AML-193 (cell line): ENCODE results near the gene LRRTM2.
"Not testable (repeated sequence)": the region's sequence is repeated elsewhere in the genome, so short reads cannot be mapped to it uniquely, and the experiment has no call there.

Source experiments
- DNase-seq, 2 experiments: peaks; one replicate each; lab custom pipeline; 2025; lab: John Stamatoyannopoulos, UW

LRRTM2 gene, protein sequence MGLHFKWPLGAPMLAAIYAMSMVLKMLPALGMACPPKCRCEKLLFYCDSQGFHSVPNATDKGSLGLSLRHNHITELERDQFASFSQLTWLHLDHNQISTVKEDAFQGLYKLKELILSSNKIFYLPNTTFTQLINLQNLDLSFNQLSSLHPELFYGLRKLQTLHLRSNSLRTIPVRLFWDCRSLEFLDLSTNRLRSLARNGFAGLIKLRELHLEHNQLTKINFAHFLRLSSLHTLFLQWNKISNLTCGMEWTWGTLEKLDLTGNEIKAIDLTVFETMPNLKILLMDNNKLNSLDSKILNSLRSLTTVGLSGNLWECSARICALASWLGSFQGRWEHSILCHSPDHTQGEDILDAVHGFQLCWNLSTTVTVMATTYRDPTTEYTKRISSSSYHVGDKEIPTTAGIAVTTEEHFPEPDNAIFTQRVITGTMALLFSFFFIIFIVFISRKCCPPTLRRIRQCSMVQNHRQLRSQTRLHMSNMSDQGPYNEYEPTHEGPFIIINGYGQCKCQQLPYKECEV

DNA sequence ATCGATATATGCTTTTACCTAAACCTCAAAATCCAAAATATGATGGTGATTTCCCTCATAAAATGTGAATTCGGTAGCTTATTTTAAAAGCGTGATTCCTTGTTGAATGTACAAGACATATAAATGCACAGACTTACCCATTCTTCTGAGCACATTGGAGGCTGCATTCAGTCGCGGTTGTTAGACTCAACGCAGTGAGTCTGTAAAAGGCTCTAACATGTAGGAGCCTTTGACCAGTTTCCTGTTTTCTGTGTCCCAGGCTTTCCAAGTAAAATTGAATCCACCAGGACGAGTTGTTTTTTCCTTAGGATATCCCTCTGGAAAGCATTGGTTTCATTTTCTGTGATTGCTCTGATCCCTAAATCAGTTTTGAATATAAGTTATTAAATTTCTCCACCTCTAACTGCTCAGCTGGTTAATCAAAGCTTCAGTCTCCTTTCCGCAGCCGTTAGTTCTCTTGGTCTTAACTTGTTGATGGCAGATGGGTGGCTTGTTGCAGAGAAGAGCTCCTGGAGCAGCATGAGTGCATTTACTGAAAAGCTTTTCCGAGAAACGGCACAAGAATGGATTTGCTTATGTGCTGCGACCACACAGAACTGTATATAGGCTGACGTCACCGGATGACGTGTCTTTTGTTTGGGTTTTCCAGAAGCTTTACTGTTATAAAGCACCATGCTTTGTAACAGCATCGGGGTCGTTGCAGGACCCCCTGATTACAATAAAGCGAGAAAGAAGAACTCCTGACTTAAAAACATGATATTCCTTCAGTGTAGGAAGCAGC, at the start of gene LRRTM2:
TSS of gene LRRTM2 (minus strand) at position 565 of the 781 bp plus-strand sequence. CDS start at position 141, 424 bp downstream.
- no peak for DNase-seq

DNA sequence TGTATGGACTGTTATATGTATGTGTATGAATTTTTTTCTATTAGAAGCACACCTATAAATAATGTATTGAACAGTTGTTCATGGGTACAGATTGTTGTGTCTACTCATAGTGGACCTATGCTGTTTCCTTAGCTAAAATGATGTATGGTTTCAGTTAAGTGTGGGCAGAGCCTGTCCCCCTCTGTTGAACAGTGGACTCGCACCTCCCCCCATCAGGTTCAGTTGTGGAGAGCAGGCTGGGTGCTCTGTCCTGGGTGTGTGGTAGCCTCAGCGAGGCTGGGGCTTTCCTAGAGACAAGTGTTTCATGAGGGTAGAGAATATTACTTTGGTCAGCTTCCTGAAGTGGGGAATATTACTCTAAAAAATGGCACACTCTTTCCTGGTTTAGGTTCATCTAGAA, 47.4 kb upstream of the LRRTM2 start:
- DNase-seq: no peak

DNA sequence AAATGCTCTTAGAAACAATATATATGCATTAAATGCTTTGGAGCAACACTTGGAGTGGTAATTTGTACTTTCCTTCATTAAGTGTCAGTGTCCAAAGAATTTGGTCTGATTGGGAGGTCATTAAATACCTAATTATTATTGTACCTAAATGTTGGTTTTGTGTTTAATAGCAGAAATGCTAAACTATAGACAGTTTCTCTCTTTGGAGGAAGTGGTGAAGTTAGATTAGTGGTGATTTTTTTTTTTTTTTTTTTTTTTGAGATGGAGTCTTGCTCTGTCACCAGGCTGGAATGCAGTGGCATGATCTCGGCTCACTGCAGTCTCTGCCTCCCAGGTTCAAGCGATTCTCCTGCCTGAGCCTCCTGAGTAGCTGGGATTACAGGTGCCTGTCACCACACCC, 46.2 kb upstream of the LRRTM2 start:
- DNase-seq: not testable (repeated sequence)

DNA sequence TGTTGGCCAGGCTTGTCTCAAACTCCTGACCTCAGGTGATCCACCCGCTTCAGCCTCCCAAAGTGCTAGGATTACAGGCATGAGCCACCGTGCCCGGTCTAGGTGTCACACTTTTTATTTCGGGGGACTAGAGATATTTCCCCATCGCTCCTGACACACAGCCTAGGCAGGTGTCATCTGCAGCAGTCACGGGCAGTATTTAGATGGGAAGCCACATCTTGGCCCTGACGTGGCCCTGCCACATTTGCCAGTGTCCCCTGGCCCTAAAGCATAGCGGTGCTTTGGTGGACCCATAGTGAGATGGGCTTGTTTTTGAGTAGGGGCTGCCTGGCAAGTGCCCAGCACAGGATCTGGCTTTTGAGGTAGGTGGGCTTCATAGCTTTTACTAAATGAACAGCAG, 45.0 kb upstream of the LRRTM2 start:
- DNase-seq: no peak

DNA sequence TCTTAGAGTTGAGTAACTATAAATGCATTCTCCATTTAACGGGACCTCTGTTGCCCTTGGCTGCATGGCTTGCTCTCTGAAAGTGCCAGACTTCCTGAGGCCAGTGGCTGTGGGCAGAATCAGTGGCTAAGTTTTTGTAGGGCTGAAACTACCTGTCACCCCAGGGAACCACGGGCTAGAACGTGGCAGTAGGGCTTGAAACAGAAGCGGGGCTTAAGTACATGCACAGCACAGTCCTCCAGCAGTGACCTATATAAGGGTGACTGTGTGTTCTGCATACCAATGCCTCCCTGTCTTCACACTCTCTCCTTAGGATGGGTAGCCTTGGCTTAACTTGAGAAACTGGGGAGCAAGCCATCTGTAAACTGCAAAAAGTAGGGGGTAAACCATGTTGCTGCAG, 43.6 kb upstream of the LRRTM2 start:
- no peak for DNase-seq

DNA sequence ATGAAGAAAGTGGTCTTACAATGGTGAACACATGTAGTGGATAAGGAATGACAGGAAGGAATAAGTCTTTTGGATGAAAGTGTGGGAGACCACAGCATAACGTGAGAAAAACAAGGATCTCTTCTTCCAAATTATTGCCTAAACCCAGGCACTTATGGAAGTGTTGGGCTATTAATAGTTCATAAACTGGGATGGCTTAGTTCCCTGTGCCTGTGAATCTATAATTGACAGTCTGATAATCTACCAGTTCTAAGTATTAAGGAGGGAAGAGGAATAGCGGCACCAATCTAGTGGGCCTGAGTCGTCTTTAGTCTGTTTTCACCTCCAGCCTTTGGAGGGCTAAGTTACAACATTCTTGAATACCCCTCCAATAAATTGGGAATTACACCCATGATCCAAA, 39.2 kb upstream of the LRRTM2 start:
- no peak for DNase-seq

DNA sequence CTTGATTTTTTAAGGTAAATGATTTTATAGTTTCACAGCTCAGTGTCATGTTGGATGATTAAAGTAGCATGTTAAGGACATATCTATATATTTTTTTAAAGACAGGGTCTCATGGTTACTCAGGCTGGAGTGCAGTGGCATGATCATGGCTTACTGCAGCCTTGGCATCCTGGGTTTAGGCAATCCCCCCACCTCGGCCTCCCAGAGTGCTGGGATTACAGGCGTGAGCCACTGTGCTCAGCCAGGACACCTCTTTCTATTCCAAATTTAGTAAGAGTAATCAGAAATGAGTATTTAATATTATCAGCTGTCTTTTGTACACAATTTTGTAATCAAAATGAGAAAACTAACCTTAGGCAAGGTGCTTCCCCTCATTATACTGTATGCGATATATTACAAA, 38.6 kb upstream of the LRRTM2 start:
- DNase-seq: no peak

DNA sequence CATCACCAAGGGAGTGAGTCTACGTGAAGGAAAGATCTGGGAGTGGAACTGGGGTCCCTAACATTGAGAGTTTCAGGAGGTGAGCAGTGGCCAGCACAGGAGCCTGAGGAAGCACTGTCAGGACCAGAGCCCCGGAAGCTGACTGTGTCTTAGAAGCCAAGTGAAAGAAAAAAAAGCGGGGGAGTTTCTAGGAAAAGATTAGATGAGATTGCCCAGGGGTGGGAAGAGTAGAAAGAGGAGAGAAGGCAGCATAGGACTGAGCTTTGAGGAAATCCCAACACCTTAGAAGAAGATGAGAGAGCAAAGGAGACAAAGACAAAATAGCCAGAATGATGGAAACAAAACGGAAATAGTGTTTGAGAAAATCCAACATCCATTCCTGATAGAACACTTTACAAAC, 37.0 kb upstream of the LRRTM2 start:
- DNase-seq: no peak

DNA sequence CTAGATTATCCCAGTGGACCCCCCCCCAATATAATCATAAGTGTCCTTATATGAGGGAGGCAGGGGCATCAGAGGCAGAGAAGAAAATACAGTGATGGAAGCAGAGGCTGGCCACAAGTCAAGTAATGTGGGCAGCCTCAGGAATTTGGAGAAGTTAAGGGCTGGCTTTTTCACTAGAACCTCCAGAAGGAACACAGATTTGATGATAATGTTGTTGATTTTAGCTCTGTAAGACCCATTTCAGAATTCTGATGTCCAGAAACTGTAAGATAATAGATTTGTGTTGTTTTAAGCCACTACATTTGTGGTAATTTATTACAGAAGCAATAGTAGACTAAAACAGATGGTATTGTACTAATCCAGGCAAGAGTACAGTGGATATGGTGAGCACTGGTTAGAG, 36.3 kb upstream of the LRRTM2 start:
- no peak for DNase-seq

DNA sequence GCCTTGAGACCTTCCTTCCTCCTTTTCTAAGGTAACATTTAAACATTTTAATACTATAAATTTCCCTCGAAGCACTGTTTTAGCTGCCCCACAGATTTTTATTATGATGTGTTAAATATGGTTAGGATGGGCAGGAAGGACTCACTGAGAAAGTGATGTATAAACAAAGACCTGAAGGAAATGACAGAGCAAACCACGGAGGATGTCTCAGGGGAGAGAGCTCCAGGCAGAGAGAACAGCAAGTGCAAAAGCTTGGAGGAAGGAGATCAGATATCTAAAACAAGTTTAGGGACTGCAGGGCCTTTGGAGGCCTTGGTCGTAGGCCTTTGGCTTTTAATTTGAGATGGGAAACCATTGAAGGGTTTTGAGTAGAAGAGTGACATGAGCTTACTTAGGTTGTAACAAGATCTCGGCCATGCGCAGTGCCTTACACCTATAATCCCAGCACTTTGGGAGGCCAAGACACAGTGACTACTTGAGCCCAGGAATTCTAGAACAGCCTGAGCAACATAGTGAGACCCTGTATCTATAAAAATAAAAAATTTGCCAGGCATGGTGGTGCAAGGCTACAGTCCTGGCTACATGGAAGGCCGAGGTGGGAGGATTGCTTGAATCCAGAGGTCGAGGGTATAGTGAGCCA, 35.5 kb upstream of the LRRTM2 start:
- no peak for DNase-seq

DNA sequence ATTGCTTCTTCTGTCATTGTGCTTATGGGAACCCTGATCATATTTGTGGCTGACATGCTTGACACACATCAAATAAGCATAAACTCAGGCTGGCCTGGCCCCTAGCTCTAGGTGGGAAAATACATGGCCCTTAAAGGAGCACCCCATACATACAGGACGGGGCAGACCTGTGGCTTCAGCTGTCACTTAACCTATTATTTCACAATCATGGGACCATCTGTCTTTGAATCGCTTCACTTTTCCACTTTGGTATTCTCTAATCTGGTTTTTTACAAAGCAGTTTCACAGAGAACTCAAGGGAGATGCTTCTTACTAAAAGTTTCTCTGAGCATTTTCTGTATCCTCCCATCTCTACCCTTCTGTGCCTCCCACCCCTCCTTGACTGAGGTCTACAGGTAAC, 34.6 kb upstream of the LRRTM2 start:
- no peak for DNase-seq

DNA sequence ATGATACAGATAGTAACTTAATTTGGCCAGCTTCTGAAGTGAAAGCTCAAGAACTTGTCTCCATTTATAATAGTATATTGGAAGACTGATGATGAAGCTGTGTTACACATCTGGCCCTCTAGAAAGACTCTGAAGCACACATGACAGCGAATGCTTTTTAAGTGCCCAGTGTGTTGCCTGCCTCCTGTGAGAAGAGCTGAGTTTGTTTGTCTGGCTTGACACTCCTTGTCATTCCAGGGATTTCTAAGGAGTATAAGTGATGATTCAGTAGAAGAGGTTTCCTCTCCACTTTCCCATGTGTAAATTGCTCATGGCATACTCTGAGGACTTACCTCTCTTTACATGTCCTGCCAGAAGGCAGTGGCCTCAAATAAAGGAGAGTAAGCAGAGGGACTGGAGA, 30.4 kb upstream of the LRRTM2 start:
- DNase-seq: no peak

DNA sequence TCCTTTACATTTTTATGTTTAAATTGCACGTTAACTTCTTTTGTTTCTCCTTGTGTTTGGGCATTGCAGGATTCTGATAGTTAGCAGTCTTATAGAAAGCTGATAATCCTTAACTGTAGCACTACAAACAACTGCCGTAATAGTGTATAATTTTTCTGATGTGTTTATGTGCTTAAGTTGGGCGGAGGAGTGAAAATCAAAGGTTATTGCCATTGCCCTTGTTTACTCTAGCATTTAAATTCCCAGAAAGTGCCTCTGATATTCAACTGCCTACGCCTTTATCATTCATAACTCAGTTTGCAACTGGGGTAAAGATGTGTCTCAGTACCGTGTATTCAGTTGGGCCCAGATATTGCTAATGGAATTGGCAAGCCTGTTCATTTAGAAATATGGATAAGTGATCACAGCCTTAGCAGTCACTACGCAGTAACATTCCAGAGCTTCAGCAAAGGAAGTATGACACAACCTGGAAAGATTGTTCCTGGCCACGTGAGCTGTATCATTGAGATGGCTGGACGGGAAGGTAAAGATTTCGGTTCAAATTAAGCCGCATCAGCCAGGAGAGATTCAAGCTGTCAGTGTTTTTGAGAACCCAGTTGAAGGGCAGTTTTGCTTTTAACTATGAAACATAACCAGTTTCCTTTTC, 28.1 kb upstream of the LRRTM2 start:
- DNase-seq: no peak

DNA sequence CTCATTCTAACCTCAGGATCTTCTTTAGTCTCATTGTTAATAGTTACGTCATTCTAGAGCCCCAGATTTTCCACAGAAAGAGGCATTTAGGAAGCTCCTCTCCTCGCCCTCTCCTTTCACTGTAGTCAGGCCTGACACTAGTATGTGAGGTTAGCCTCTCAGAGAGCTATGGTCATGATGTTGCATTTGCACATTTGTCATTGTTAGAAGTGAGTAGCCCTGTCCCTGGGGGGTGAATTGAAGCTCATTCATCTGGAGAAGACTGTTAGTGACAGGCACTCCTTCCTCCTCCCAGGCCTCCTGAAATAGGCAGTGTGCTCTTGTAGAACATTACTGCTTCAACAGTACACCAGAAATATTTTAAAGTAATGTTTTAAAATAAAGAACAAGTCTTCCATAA, 26.6 kb upstream of the LRRTM2 start:
- DNase-seq: no peak

DNA sequence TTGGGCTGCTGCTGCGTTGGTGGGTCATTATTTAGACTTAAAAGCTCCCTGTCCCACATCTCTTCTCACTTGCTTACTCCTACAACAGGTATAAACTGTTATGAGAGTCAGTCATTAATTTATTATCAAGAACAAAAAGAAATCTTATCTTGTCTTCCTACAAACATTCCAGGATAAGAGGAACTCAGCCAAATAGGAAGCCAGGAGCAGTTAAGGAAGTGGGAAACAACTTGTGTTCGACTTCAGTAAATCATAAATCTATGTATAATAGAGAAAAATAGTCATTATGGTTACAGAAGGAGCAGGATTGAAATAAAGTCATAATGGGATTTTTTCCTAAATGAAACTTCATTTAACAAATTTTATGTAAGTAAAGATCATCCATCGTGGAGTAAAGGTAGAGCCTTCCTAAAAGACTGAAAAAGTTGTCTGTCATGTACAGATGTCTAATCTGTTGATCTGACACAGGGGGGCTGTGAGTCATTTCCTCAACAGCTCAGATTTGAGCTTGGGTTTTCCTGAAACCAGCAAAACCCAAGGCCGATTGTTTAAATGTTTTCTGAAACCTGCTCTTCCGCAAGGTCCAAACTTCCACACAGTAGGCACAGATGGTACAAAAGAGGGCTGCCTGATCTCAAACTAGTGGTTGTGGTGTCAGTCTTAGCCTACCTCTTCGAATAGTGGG, 25.3 kb upstream of the LRRTM2 start:
- DNase-seq: no peak

DNA sequence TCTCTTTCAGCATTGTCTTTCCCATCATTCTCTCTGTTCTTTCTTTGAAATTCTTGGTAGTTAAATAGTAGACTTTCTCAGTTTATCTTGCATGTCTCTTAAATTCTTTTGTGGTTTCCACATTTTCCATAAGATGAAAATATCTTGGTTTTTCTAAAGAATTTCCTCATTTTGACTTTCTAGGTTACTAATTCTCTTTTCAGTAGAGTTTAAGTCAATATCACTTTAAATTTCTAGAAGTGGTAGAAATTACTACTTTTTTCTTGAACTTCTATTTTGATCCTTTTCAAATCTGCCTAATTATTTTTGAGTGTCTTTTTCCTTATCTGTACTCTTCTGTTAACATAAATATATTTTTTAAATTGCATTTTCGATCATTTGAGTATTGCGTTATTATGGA, 23.6 kb upstream of the LRRTM2 start:
- no peak for DNase-seq

DNA sequence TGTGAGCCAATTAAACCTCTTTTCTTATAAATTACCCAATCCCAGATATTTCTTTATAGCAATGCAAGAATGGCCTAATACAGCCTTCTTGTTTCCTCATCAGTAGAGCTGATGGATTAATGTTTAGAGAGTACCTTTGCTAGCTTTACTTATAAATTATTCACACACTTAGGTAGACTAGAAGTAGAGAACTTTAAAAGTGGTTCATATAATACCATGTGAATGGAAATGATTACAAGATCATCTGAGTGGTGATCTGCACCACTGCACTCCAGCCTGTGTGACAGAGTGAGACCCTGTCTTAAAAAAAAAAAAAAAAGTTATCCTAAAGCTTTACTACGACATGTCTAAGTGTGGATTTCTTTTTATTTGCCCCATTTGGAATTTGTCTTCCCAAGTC, 23.2 kb upstream of the LRRTM2 start:
- DNase-seq: no peak

DNA sequence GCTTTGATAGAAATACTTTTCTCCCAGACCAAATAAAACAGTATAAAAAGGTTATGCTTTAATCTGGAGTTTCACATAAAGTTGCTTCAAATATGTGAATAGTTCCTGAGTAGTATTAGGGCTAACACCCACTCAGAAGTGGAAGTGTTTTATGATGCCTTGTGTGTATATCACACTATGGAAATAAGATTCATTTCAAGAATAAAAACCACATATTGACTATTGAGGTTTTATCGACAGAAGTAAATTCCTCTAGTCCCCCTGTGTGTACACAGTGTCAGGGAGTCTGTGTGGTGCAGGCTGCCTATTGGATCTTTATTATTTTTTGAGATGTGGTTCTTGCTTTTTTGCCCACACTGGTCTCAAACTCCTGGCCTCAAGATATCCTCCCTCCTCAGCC, 20.8 kb upstream of the LRRTM2 start:
- DNase-seq: no peak

DNA sequence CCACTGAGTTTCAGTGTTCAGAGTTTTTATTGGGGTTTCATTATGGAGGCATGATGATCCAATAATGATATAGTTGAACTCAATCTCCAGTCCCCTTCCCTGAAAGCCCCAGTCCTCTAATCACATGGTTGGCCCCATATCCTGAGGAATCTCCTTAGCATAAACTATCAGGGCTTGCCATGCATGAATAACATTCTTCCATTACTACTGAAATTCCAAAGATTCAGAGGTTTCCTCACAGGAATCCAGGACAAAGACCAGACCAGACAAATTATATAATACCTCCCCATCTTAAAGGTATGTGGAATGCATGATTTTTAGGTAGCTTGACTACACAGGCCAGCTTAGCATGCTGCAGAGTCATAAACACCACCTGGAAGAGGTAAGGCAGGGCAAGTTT, 15.5 kb upstream of the LRRTM2 start:
- DNase-seq: no peak

DNA sequence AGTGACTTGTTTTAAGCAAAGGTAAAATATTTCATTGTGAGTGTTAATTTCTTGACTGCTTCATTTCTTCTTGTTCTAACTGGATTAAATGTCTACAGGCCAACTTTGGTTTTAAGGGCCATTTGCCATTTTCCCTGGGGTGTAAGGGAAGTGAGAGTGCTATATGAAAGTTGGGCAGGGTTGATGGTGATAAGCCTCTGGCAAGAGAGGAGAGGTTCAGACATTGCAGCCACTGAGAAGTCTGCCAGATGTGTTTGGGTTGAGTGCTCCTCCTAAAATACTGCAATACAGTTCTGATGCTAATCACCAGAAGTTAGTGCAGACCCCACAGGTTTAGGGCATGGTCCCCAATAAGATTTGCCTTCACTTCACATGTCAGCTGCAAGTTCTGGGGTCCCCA, 14.9 kb upstream of the LRRTM2 start:
- DNase-seq: no peak

DNA sequence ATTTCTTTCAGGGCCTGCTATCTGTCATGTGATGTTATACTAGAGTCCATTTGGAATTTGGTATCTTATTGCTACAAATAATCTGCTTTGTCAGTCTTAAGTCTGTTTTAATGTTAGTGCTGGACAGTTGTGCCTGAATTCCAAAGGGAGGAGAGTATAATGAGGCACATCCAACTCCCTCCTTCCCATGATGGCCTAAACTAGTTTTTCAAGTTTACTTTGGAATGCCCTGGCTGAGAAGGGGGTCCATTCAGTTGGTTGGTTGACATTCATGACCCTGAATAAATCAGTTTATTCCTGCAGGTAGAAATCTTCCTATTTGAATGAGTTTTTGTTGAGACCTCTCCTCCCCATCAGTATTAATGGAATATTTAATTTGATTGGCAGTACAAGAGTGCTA, 9.4 kb upstream of the LRRTM2 start:
- DNase-seq: no peak

DNA sequence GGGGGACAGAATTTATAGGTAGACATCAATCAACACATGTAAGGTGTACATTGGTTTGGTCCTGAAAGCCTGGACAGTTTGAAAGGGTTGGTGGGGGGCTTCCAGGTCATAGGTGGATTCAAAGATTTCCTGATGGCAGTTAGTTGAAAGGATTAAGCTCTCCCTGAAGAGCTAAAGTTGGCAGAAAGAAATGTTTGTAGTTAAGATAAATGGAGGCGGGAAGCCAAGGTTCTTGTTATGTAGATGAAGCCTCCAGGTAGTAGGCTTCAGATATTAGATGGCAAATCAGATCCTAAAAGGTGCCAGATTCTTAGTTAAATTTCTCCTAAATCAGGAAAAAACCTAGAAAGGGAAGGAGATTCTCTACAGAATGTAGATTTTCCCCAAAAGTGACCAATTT, 9.0 kb upstream of the LRRTM2 start:
- no peak for DNase-seq
